GM19468 (cell line): ENCODE data around the gene NRCAM.

Experiments
- ATAC-seq: cut with Tn5 transposase; IDR thresholded peaks from one replicate; pipeline ENCODE4 v1.9.1; 2021; ENCODE audit warnings: mild to moderate bottlenecking, moderate library complexity, moderate number of reproducible peaks; ENCODE audit not compliant: unreplicated experiment; ENCODE audit errors: extremely low read depth

The NRCAM gene

GRCh38 chr7:108321359-108321758, 134.9 kb downstream of the NRCAM start:
- no peak for ATAC-seq

GRCh38 chr7:108316708-108317107, 139.5 kb downstream of the NRCAM start:
- ATAC-seq = no peak

GRCh38 chr7:108314551-108314950, 141.7 kb downstream of the NRCAM start:
- no peak for ATAC-seq

- no peak for ATAC-seq
Measured at GRCh38 chr7:108314049-108314448, 142.2 kb downstream of the NRCAM start.

GRCh38 chr7:108313086-108313485, 143.2 kb downstream of the NRCAM start:
- no peak for ATAC-seq

GRCh38 chr7:108311446-108312168, 144.6 kb downstream of the NRCAM start:
- ATAC-seq = no peak

GRCh38 chr7:108310351-108310750, 145.9 kb downstream of the NRCAM start:
- no peak for ATAC-seq

- ATAC-seq = peak; percentile 24
Measured at GRCh38 chr7:108308903-108309302, 147.3 kb downstream of the NRCAM start.

GRCh38 chr7:108308276-108308675, 148.0 kb downstream of the NRCAM start:
- ATAC-seq = no peak

- no peak for ATAC-seq
Measured at GRCh38 chr7:108307595-108307994, 148.6 kb downstream of the NRCAM start.

- ATAC-seq = no peak
Measured at GRCh38 chr7:108307194-108307593, 149.0 kb downstream of the NRCAM start.

- no peak for ATAC-seq
Measured at GRCh38 chr7:108303332-108303731, 152.9 kb downstream of the NRCAM start.

- no peak for ATAC-seq
Measured at GRCh38 chr7:108301387-108301786, 154.8 kb downstream of the NRCAM start.

- no peak for ATAC-seq
Measured at GRCh38 chr7:108299251-108299973, 156.8 kb downstream of the NRCAM start.

GRCh38 chr7:108296911-108297310, 159.3 kb downstream of the NRCAM start:
- no peak for ATAC-seq

- ATAC-seq = peak; percentile 89
Measured at GRCh38 chr7:108294595-108294994, 161.6 kb downstream of the NRCAM start.

GRCh38 chr7:108293149-108293612, 163.1 kb downstream of the NRCAM start:
- no peak for ATAC-seq

- no peak for ATAC-seq
Measured at GRCh38 chr7:108292541-108292940, 163.7 kb downstream of the NRCAM start.

GRCh38 chr7:108291791-108292440, 164.3 kb downstream of the NRCAM start:
- ATAC-seq = no peak

GRCh38 chr7:108291152-108291508, 165.1 kb downstream of the NRCAM start:
- ATAC-seq = no peak

GRCh38 chr7:108290459-108291151, 165.6 kb downstream of the NRCAM start:
- ATAC-seq = no peak
